DOHH2 (cell line): ENCODE data around the gene ST3GAL3.

Source experiments
- CTCF ChIP-seq: fragments of 200-600 bp; sonication (generic); IDR thresholded peaks from one replicate; pipeline ENCODE4 v1.5.1; 2014; ENCODE audit warnings: antibody characterized with exemption, mild to moderate bottlenecking, low read depth, low read length; ENCODE audit not compliant: poor library complexity, severe bottlenecking
- EZH2phosphoT487 ChIP-seq: fragments of 200-600 bp; sonication (generic); IDR thresholded peaks from 2 replicates; pipeline ENCODE4 v1.6.1; 2017; ENCODE audit warnings: borderline replicate concordance, mild to moderate bottlenecking, antibody characterized with exemption, low read length, moderate library complexity, mixed read lengths

- no peak for TF ChIP-seq CTCF
- TF ChIP-seq EZH2phosphoT487 = no peak
Measured at GRCh38 chr1:43898981-43899380, 191.6 kb downstream of the ST3GAL3 start.
